Upper lobe of left lung (tissue), 4 donors: ENCODE data around the gene CAMK2B.

Experiments
- CTCF ChIP-seq, 6 experiments: fragments of 450-650 bp in 4 of 6; fragments of 200-600 bp in 2 of 6; sonication (generic) in 2 of 6; IDR thresholded peaks; one replicate each; pipeline ENCODE4 v1.5.1; 2016 to 2019; ENCODE audit warnings: antibody characterized with exemption in 6 of 6
- EP300 ChIP-seq, 4 donors: sonication (generic); formaldehyde crosslinking; IDR thresholded peaks; one replicate each; pipeline ENCODE4 v1.5.1; 2017; ENCODE audit warnings: antibody characterized with exemption in 4 of 4, control low read depth in 2 of 4
- POLR2A ChIP-seq, 4 donors: fragments of 450-650 bp; IDR thresholded peaks; one replicate each; pipeline ENCODE4 v1.5.1; 2016 to 2017; ENCODE audit warnings: antibody characterized with exemption in 4 of 4, mild to moderate bottlenecking in 2 of 4
- POLR2AphosphoS5 ChIP-seq, 2 donors: sonication (generic); formaldehyde crosslinking; IDR thresholded peaks; one replicate each; pipeline ENCODE4 v1.5.1; 2017; ENCODE audit warnings: antibody characterized with exemption in 2 of 2

GRCh38 chr7:44194069-44194468 lies 131.3 kb downstream of the CAMK2B start:
- TF ChIP-seq EP300 (IDR thresholded peaks at IDR 0.05) (no peak), CTCF (IDR thresholded peaks at IDR 0.05) (no peak), POLR2A (IDR thresholded peaks at IDR 0.05) (no peak), POLR2AphosphoS5 (IDR thresholded peaks at IDR 0.05) (no peak)
